ENCODE data around the gene GFOD1.
"Not testable (repeated sequence)": the region's sequence is repeated elsewhere in the genome, so short reads cannot be mapped to it uniquely, and the experiment has no call there.

GFOD1 gene

GRCh38 chr6:13326031-13326586 lies 161.3 kb downstream of the GFOD1 start:
- not testable (repeated sequence) for DNase-seq (ENCODE audit: low read depth in 2 of 2)

DNA sequence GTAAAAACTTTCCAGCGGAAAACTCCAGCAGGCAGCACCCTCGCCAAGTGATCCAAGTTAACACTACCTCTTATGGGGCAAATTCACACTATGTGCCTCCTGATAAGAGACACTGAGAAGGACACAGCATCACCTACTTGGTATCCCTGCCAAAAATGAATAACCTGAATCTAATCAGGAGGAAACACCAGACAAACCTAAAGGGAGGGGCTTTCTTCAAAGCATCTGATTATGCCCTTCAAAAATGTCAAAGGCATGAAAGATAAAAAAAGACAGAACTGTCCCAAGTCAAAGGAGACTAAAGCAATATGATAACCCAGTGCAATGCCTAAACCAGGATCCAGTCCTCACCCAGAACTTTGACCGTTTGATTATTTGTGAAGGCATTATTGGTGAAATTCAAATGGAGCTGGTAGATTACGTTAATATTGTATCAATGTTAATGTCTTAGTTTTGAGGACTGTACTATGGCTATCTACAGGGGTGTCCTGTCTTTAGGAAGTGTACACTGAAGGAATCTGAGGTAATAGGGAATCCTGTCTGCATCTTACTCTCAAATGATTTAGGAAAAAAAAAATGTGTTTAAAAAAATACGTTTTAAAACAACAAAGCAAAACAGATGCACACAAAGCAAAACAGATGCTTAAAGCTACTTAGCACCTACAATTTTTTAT lies 167.4 kb downstream of the GFOD1 start:
- no peak for DNase-seq (ENCODE audit: low read depth in 2 of 2)

- no peak for DNase-seq (ENCODE audit: low read depth in 2 of 2)
Observed at GRCh38 chr6:13318821-13319220, 168.6 kb downstream of the GFOD1 start.

DNA sequence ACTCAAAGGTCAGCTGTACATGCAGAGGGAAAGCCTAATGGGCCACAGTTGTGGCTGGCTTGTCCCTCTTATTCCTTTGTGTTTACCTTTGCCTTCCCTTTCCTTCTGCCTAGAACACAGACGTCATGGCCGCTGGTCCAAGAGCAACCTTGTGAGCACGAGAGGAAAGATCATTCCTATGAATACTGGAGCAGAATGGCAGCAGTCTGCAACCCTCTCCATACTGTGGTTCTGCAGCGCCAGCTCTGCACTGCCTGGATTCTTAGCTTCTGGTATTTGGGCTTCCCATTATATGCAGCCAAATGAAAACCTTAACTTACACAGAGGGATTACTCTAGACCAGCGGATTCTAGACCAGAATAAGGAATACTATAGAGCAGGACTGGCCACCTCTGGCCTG lies 171.5 kb downstream of the GFOD1 start:
- DNase-seq (ENCODE audit: low read depth in 2 of 2) = no peak

DNA sequence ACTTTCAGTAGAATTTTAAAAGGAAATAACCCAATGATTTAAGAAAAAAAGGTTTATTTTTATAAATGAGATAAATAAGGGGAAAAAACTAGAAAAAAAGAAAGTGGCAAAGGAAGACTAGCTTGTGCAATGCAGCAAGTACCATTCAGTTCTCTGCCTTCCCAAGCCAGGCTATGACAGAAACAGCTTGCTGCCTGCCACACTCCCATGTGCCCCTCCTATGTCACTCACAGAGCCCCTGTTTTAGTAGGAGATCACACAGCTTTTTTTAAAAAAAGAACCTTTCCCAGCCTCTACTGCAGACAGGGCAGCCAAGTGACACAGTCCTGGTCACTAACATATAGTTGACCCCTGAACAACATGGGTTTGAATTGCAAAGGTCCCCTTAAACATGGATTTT lies 172.6 kb downstream of the GFOD1 start:
- DNase-seq (ENCODE audit: low read depth in 2 of 2) = no peak

DNA sequence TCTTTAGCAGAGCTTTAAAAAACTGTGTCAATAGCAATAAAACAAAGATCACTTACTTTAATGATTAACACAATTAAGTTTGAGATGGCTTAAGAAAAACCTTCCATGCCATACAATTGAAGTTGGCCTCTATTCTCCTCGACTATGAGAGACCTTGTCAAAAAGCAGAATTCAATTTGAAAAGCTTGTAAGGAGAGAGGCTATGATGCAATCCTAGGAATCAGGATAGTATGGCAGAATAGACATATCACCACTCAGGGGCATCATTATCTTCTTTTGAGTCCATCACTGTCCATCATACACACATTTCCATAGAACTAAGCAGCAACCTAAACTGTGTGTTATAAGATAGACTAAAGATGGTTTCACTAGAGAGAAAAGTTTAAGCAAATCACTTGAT lies 176.2 kb downstream of the GFOD1 start:
- no peak for DNase-seq (ENCODE audit: low read depth in 2 of 2)

- no peak for DNase-seq (ENCODE audit: low read depth in 2 of 2)
Observed at GRCh38 chr6:13308332-13308731, 179.1 kb downstream of the GFOD1 start.

Measured in stimulated activated CD4-positive, alpha-beta T cell treated with anti-CD3 and anti-CD28 coated beads, Interleukin-12 subunit alpha, Interleukin-12 subunit beta, amount 100 ng/mL, for 24 hours (primary cell).